LoVo (cell line): Measurements from ENCODE around the gene GIMAP1.
"Not testable (repeated sequence)": the region's sequence is repeated elsewhere in the genome, so short reads cannot be mapped to it uniquely, and the experiment has no call there.

Experiments used
- DNase-seq: peaks from one replicate; pipeline ENCODE4 v3.0.0-alpha.2; 2016; ENCODE audit warnings: low spot score

Gene GIMAP1

DNA sequence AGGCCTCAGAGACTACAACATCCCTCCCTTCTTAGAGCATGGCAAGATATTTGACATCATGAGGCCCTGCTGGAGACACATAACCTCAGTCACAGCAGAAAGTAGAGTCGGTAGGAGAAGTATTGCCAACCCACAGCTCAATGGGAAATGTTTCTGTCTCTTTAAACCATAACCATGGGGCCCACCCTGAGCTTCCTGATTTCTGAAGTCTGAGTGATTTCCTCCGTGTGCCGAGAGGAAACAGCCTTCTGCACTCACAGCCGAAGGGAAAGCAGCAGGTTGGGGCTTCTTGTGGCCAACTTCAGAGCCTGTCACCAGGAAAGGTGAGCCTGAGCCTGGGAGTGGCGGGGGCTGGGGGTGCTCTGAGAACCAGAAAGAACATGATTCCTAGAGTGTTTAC lies at the start of gene GIMAP1:
Gene GIMAP1 (plus strand): TSS at position 246 of the 400 bp plus-strand sequence. CDS start 2,435 bp downstream, outside the sequence.
- DNase-seq = no peak

DNA sequence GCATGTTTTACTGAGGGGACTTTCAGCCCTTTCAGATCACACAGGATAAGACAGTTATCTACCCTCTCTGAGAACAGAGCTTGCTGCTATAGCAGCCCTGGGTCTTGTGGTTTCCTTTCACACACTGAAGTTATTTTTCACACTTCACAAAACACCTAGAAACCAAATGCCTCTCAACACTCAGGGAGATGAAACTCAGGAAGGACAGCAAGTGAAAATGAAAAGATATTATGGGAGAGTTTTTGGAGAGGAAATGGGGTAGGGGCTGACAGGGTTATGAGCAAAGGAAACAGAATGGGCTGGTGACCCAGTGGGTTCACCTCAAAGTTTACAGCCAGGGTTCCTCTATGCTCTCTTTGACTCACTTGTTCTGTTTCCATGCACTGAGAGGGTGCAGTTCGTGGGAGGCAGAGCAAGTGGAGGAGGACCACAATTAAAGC lies 47.9 kb upstream of the GIMAP1 start:
- no peak for DNase-seq

DNA sequence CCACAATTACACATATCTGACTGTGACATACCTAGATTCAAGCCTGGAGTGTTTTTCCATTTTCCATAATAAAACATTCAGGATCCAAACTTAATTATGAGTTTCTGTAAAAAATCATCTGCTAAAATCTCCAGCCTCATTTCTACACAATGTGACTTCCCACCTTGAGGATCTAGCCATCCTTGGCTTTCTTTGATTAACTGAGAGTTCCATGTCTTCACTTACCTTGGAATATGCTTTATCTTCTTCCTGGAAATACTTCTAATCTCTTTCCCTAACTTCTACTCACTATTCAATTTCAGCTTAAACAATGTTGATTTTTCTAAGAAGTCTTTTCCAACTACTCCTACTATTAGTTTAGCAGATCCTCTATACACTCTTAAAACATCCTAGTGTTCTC lies 47.4 kb upstream of the GIMAP1 start:
- DNase-seq = no peak

DNA sequence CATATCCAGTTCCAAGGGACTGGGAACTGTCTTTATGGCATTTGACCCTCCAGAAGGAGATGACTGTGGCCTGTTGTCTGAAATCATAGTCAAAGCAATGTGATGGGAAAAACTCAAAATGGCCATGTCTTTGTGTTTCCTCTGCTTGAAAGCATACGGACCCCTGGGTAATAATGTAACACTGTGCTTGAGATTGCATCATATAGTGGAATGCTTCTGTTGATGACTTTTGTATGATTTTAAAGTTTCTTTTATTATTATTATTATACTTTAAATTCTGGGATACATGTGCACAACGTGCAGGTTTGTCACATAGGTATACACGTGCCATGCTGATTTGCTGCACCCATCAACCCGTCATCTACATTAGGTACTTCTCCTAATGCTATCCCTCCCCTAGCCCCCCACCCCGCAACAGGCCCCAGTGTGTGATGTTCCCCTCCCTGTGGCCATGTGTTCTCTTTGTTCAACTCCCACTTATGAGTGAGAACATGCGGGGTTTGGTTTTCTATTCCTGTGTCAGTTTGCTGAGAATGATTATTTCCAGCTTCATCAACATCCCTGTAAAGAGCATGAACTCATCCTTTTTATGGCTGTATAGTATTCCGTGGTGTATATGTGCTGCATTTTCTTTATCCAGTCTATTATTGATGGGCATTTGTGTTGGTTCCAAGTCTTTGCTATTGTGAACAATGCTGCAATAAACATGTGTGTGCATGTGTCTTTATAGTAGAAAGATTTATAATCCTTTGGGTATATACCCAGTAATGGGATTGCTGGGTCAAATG lies 44.4 kb upstream of the GIMAP1 start:
- DNase-seq = not testable (repeated sequence)

DNA sequence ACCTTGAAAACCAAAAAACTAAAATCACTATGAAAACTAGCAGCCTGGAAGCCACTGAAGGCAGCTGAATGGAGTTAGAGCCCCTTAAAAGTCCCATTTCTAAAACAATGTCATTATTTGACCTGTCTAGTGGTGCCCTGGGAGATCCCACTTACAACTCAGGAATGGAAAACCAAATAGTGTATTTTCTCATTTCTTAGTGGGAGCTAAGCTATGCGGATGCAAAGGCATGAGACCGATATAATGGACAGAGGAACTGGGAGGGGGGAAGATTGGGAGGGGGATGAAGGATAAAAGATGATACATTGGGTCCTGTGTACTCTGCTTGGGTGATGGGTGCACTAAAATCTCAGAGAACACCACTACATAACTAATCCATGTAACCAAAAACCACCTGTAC lies 40.7 kb upstream of the GIMAP1 start:
- DNase-seq = no peak

DNA sequence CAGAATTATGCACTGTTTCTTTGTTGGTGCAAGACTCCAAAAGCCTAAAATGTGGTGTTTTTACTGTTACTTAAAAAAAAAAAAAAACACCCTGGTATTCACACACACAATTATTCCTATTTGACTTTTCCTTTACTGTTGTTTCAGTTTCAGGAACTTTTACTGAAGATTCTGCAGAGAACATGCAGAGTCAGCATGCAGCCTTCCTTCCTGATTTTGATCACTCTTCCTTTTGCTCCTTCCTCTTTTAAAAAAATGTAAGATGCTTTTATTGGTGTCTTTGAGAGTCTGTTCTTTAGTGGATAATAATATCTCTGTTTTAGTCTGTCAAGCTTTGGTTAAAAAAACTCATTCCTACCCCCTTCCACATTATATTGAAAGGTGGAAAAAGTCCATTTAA lies 40.1 kb upstream of the GIMAP1 start:
- not testable (repeated sequence) for DNase-seq

DNA sequence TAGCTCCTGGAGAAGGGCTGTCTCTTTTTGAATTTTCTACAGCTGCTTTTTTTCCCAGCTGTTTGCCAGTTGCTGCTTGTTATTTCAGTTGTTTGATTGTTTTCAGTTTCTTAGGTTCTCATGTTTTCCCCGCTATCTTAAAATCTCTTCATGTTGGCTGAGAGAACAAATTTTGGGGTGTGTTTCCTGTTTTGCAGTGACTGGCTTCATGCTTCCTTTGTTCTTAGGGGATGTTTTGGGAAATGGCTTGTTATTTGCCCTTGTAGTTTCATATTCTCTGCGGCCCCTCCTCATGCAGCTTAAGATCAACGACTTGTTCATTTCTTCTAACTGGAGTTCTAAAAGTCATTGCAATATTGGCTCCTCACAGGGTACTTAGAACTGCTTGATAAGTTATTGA lies 39.6 kb upstream of the GIMAP1 start:
- not testable (repeated sequence) for DNase-seq

DNA sequence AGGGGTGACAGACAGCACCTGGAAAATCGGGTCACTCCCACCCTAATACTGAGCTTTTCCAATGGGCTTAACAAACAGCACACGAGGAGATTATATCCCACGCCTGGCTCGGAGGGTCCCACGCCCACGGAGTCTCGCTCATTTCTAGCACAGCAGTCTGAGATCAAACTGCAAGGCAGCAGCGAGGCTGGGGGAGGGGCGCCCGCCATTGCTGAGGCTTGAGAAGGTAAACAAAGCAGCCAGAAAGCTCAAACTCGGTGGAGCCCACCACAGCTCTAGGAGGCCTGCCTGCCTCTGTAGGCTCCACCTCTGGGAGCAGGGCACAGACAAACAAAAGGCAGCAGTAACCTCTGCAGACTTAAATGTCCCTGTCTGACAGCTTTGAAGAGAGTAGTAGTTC lies 37.8 kb upstream of the GIMAP1 start:
- not testable (repeated sequence) for DNase-seq

DNA sequence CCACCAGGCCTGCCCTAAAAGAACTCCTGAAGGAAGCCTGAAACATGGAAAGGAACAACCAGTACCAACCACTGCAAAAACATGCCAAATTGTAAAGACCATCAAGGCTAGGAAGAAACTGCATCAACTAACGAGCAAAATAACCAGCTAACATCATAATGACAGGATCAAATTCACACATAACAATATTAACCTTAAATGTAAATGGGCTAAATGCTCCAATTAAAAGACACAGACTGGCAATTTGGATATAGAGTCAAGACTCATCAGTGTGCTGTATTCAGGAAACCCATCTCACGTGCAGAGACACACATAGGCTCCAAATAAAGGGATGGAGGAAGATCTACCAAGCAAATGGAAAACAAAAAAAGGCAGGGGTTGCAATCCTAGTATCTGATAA lies 36.0 kb upstream of the GIMAP1 start:
- DNase-seq = not testable (repeated sequence)

DNA sequence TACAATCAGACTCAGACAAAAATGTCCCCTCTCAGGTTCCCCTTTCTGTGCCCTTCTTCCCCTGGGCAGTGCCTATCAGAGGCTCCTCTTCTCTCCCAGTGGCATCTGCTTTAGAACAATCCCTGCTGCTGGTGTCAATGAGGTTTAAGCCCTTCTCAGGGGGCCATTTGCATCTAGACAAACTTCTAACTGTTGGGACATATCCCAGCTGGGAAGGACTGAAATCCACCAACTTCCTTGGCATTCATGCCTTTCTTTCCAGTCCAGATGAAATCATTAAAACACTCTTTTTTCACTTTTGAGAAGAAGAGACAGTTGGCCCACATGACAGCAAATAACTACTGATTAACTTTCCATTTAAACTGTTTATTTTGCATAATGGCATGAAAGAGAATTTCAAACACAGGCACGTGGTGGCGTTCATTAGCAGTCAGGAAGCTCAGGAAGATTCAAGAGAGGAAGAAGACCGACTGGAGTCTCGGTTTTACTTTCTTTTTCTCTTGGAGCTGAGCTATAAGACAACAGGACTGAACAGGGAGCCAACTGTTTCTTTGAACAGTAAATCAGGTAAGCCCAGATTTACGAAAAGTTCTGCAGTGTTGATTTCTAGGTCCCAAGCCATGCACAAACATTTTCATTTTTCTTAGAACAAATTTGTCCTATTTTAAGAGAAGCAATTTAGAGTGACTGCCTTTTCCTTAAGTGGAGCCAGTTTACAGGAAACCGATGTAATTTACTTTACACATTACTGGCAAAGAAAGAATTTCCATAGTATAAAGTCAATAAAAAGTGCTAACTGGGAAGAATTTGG lies 31.0 kb upstream of the GIMAP1 start, which contains the start of gene GIMAP2:
Gene GIMAP2 (plus strand): TSS at position 488 of the 811 bp plus-strand sequence. CDS start 1,354 bp downstream, outside the sequence.
- peak; percentile 56 for DNase-seq

DNA sequence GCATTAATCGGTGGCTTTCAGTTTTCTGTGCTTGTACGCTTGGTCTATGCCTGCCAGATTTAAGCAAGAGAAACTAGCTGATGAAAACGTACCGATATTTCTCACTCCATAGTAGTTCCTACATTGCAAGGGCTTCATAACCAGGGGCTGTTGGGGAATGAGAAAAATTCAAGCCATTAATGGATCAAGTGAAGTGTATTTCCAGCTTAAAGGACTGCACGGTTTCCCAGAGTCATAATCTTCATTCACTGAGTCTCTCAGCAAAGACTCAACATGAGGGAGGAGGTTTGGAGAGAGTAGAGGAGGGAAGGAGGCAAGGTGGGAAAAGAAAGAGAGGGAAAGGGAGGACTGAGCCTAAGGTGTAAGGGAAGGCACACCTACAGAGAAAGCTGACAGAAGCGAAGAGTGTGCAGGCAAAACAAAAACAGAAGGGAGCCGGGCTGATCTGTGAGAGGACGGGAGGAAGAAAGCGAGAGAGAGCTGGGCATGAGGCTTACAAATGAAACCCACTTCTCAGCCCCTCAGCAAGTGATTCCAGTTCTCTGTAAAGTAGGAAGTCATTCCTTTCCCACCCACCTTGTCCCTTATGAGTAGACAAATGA lies 30.3 kb upstream of the GIMAP1 start:
- DNase-seq = no peak

DNA sequence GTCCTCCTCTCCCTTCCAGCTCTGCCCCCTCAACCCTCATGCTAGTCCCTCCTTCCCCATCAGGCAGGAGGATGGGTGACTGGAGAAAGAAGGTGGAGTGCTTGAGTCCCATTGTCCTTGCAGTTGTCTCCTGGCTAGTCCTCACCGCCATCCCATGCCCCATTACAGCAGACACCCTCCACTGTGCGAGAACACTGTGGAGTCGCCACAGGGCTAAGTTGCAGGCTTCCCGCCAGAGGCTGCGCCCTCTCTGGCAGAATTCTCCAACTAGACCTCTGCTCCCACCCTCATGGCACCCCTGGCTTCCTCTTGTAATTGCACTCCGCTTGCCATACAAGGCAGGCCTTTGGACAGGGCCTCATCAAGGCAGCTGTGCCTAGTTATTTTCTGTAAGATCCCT lies 27.8 kb upstream of the GIMAP1 start:
- no peak for DNase-seq

DNA sequence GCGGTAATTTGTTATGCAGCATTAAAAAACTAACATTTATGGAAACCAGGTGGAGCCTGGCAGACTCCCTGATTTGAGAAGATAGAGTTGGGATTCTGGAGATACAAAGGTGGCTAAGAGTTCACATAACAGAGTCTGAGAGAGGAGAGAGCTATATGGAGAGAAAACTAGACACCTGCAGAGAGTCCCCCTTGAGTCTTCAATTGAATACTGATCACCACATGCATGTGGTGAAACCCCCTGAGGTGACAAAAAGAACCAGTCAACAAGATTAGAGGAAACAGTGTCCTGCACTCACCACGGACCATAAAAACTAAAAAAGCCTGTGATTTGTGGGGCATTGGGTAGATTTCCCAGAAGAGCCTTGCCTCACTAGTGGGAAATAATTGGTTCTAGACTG lies 20.8 kb upstream of the GIMAP1 start:
- DNase-seq = no peak

DNA sequence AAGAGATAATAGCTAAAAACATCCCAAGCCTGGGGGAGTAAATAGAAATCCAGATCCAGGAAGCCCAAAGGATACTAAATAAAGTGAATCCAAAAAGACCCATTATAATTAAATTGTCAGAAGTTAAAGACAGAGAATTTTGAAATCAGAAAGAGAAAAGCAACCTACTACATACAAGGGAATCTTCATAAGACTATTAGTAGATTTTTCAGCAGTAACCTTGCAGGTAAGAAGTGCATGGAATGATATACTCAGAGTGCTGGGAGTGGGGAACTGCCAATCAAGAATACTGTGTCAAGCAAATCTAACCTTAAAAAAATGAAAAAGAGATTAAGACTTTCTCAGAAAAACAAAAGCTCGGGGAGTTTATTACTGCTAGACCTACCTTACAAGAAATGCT lies 13.2 kb upstream of the GIMAP1 start:
- no peak for DNase-seq

DNA sequence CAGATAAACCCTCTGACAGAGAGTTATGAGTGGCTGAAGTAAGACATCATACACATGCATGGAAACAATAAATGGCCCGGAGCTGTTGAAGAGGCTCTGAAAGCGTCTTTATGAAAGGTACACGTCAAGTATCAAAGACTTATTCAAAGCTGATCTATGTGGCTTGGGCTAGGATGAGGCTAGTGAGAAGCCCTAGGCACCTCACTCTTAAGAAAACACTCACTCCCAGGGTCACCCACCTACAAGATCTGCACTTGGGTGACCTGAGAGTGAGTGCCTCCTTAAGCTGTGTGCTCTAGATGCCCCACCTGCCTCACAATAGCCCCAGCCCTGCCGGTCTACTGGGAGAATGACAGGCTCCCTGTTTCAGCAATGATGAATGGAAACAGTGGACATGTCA lies 1.1 kb upstream of the GIMAP1 start:
- DNase-seq = no peak

DNA sequence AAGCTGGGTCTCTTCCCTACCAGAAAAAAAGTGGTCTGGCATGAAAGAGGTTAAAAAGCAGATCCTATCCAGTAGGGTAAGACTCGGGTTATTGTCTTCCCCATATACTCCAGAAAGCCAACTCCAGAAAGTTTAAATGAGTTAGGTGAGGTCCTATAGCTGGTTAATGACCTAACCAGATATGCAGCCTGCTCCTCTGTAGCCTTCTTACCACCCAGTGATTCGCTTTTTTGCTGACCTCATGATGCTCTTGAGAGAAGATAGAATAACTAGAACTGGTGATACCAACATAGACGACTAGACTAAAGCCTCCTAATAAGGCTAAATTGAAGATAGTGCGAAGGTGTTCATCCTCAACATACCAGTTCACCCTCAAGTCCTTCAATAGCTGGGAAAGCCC lies 675 bp upstream of the GIMAP1 start:
- DNase-seq = no peak

DNA sequence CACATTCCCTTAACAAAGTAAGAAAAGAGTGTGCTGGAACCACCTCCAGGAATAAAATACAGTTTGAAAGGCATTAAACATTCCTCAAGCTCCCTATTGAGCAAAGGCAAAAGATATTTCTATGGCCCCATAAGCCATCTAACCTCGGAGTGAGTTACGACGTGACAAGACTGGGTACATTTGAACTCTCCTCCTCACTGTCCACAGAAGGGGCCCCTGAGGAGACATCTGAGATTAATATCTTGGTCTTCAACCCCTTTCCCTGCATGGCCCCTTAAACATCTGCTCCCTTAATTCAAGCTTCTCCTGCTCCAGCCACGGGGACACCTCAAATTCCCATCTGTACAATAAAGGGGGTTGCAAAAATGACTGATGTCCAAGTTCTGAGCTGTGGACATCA lies 526 bp downstream of the GIMAP1 start:
- no peak for DNase-seq

DNA sequence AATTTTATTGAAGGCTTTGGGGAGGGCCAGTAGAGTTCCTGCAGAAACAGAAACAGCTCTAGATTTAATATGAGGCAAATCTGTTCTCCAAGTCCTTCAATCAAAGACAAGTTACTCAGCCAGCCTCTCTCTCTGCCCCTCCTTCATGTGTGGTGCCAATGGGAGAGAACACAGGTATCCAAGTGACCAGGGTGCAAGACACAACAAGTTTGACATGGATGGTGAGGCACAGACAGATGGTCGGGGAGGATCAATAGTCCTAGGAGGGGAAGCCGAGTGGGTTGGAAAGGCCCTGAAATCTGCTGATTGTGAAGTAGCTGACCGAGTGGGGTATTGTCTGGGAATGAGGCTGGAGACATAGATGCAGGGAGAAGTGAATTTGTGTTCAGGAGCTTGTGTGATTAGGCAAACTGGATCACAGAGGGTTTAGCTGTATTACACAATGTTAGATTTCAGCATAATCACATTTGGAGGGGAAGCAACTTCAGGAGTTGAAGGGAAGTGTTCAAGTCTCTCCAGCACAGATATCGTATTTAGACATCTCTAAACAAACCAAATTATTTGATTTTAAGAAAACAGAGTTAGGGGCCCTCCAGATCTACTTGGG lies 1.5 kb downstream of the GIMAP1 start:
- no peak for DNase-seq

DNA sequence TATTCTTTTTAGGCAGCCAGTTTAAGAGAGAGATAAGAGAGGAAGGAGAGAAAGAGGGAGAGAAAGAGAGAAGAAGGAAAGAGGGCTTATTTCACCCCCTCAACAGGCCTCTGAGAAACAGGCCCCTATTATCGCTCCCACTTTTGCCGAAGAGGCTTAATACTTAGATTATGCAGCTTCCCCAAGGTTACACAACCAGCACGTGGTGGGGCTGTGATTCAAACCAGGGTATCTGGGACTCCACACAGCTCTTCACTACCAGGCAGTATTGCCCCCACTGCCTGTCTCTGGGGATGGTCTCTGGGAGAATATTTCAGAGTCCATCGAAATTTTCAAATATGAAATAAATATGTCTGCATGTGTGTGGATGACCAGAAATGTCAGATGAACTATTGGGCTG lies 3.0 kb downstream of the GIMAP1 start:
- DNase-seq = no peak

DNA sequence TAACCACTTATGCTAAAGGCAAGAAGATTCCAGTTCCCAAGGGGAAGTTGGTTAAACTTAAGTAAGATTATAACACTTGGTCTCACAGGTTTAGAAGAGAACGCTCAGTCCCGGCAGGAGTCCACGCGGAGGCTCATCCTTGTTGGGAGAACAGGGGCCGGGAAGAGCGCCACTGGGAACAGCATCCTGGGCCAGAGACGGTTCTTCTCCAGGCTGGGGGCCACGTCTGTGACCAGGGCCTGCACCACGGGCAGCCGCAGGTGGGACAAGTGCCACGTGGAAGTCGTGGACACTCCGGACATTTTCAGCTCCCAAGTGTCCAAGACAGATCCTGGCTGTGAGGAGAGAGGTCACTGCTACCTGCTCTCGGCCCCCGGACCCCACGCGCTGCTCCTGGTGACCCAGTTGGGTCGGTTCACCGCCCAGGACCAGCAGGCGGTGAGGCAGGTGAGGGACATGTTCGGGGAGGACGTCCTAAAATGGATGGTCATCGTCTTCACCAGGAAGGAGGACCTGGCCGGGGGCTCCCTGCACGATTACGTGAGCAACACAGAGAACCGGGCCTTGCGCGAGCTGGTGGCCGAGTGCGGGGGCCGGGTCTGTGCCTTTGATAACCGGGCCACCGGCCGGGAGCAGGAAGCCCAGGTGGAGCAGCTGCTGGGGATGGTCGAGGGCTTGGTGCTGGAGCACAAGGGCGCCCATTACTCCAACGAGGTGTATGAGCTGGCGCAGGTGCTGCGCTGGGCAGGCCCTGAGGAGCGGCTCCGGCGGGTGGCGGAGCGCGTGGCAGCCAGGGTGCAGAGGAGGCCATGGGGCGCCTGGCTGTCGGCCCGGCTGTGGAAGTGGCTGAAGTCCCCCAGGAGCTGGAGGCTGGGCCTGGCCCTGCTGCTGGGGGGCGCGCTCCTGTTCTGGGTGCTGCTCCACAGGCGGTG lies 3.8 kb downstream of the GIMAP1 start:
- DNase-seq = no peak

DNA sequence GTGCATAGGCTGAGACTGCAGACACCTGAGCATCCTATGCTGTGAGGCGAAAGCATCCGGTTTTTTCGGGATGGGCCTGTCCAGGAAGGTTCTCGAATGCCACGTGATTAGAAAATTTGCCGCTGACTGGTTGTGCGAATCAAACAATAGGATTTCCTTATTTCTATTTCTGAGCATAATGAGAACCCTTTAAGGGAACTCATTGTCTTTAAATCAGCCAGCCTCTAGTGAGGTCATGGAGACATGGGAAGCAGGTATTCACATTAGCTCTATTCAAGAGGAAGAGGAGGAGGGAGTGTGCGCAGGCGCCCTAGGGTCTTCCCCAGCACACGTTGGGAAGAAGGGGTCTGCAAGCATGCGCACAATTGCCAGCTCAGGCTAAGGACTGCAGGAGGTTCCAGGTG lies 5.6 kb downstream of the GIMAP1 start:
- no peak for DNase-seq
